Measurements from ENCODE around the gene CCDC90B.

Gene CCDC90B, protein sequence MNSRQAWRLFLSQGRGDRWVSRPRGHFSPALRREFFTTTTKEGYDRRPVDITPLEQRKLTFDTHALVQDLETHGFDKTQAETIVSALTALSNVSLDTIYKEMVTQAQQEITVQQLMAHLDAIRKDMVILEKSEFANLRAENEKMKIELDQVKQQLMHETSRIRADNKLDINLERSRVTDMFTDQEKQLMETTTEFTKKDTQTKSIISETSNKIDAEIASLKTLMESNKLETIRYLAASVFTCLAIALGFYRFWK

DNA sequence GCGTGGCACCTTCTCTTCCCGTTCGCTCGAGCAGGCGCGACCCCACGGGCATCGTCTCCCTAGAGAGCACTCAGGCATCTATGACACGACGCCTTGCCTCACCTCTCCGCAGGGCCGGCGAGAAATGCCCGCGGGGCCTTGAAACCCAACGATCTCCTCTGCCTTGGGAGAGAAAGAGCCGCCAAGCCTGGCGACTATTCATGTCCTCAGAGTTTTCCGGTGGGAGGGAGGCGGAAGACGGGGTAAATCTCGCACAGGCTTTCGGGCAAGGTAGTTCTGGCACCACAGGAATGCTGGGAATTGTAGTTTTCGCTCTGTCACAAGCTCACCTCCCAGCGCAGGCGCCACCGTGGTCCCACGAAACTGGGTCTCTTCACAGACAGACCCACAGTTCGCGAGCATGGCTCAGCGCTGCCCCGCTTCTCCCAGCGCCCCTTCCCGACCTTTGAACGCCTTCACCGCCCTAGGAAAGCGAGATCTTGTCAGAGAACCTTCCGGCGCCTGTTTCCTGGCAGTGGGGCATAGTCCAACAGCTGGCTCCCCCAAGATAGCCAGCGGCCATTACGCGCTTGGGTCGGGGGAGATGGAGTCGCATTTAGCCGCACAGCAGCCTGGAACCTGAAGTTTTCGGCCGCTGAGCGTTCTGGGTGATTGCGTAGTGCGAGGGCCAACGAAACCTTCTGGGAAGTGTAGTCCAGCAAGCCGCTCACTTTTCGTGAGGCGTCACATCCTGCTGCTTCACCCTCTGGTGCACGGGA, at the start of gene CCDC90B:
Gene CCDC90B (minus strand): TSS at position 597 of the 758 bp plus-strand sequence. CDS start 395 bp downstream, at position 202.
- TF ChIP-seq, protein P1, sequence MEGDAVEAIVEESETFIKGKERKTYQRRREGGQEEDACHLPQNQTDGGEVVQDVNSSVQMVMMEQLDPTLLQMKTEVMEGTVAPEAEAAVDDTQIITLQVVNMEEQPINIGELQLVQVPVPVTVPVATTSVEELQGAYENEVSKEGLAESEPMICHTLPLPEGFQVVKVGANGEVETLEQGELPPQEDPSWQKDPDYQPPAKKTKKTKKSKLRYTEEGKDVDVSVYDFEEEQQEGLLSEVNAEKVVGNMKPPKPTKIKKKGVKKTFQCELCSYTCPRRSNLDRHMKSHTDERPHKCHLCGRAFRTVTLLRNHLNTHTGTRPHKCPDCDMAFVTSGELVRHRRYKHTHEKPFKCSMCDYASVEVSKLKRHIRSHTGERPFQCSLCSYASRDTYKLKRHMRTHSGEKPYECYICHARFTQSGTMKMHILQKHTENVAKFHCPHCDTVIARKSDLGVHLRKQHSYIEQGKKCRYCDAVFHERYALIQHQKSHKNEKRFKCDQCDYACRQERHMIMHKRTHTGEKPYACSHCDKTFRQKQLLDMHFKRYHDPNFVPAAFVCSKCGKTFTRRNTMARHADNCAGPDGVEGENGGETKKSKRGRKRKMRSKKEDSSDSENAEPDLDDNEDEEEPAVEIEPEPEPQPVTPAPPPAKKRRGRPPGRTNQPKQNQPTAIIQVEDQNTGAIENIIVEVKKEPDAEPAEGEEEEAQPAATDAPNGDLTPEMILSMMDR (IDR thresholded peaks at IDR 0.05; ENCODE audit: low read depth, low read length) = no peak
- peak; percentile 93 for DNase-seq (ENCODE audit: extremely low read depth, low read depth)

DNA sequence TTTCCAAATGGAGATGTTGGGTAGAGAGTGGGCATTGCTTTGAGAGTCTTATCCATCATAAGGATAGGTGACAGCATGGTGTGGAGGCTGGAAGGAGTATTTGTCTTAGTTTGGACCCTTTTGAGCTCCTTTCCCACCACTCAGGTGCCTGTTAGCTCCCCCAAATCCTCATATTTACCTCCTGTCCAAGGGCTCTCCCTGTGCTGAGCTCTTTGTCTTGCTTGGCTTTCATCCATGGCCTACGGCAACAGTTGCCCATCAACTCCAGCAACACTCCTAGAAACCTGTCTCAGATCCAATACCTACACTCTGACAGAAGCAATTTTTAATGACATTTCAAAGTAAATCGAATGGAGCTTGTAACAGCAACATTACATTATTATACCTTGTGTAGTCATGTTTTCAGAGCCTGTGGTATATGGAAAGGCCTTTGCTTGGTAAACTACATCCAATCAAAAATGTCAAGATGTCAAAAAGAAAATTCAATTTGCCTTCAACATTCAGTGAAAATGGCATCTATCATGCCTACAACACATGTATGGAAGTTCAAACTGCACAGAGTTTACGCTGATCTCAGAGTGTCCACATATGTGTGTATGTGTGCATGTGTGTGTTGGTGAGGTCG, 49.4 kb upstream of the CCDC90B start:
- no peak for DNase-seq (ENCODE audit: extremely low read depth, low read depth)
- TF ChIP-seq, protein P1 (IDR thresholded peaks at IDR 0.05; ENCODE audit: low read depth, low read length) = no peak

DNA sequence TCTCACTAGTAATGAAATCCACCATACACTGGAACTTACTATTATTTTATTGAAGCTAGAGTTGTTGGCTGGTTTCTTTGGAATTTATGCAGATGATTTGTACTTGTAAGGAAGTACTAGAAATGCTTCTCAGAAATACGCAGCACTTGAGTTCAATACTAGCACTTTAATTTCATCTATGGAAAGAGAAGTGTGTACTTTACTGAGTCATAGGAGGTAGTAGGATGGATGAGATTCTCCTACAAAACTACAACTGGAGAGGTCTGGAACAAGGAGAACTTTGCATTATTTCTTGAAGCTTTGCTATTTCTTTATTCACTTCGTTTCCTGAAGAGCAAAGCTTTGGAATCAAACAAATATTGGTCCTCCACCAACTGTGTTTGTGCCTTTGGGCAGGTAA, 44.1 kb upstream of the CCDC90B start:
- TF ChIP-seq, protein P1 (IDR thresholded peaks at IDR 0.05; ENCODE audit: low read depth, low read length) = no peak
- DNase-seq (ENCODE audit: extremely low read depth, low read depth) = no peak

DNA sequence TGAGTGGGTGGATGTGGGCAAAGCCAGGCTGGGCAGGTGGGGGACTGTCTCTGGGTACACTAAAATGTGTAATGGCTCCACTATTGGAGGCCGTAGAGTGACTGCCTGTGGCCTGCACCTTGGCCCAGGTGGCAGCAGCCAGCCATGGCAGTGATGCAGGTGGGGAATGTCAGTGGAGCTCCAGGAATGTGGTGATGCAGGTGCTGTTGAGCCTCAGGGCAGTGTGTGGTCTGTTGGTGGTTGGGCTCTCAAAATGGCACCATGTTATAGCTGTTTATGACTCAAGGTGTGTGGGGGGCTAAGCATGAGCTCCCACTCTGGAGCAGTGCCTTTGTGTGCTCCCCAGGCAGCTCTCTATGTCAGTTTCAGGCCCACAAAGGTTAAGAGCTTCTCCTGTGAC, 40.2 kb upstream of the CCDC90B start:
- TF ChIP-seq, protein P1 (IDR thresholded peaks at IDR 0.05; ENCODE audit: low read depth, low read length) = no peak

DNA sequence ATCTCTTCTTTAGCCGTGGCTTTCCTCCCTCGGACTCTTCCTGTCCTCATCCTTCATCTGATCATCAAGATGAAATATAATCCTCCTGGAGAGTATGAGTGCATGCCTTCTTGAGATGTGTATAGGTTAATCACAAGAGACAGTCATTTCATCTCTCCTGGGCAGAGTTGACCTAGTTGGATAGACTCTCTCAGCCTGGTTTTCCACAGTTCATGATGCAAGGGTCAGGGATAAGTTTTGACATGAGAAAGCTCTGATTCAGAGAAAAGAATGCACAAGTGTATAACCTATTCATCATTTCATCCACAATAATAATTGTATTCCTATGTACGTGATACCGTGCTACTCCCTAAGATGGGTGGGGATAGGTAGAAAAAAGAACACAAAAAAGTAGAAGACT, 33.2 kb upstream of the CCDC90B start:
- DNase-seq (ENCODE audit: extremely low read depth, low read depth) = no peak
- TF ChIP-seq, protein P1 (IDR thresholded peaks at IDR 0.05; ENCODE audit: low read depth, low read length) = no peak

More for the DNA sequence above, 40.2 kb upstream of the CCDC90B start:
- DNase-seq (ENCODE audit: extremely low read depth, low read depth) = no peak

DNA sequence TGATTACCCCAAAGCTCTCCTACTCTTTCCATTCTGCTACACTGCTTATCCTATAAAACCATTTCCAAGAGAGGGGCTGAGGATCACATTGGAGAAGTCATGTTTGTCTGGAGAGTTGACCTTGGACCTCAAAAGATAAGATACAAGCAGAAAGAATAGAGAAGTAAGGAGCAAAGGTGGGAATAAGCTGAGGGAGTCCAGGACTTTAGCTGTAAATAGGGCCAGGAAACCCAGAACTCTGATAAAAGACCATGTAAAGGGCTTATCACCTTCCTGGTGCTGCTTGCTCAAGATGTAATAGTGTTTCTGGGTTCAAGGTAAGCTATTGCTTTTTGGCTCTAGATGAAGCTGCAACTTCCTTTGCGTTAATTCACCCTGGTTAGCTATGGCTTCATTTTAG, 32.8 kb upstream of the CCDC90B start:
- DNase-seq (ENCODE audit: extremely low read depth, low read depth) = no peak
- TF ChIP-seq, protein P1 (IDR thresholded peaks at IDR 0.05; ENCODE audit: low read depth, low read length) = no peak

Measured in AG09319 (cell line).